HG02588 (cell line): Measurements from ENCODE around the gene MBD3.
"Not testable (repeated sequence)": the region's sequence is repeated elsewhere in the genome, so short reads cannot be mapped to it uniquely, and the experiment has no call there.

Source experiments
- ATAC-seq: cut with Tn5 transposase; IDR thresholded peaks from one replicate; pipeline ENCODE4 v1.9.1; 2021; ENCODE audit warnings: mild to moderate bottlenecking, moderate library complexity; ENCODE audit not compliant: unreplicated experiment

The MBD3 gene

DNA sequence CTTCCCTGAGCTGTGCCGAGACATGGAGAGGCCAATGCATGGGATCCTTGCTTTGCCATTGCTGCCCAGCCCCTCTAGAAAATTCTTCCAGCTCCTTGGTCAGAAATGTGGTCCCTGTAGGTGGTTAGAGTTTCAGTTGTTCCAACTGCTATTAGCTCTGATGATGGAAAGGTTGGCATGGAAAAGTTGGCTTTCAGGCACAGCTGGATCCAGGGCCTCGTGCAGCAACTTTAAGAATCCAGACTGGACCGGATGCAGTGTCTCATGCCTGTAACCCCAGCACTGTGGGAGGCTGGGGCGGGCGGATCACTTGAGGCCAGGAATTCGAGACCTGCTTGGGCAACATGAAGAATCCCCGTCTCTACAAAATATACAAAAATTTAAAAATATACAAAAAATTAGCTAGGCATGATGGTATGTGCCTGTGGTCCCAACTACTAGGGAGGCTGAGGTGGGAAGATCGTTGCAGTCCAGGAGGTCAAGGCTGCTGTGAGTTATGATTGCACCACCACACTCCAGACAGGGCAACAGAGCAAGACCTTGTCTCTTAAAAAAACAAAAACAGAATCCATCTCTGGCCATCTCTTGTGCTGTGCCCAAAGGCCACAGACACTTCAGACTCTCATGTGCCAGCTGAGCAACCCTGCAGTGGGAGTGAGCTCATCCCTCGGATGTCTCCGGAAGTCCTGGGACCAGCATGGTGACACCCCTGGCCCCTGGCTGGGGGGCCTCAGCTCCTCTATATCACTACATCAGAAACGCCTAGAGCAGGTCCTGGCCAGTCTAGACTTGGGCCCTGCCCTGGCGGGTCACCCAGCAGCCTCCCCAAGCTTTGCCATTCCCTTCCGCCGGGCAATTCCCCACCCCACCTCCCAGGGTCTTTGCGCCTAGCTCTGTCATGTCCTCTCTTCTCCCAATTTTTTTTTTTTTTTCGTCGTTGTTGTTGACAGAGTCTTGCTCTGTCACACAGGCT lies 41.3 kb downstream of the MBD3 start:
- no peak for ATAC-seq

DNA sequence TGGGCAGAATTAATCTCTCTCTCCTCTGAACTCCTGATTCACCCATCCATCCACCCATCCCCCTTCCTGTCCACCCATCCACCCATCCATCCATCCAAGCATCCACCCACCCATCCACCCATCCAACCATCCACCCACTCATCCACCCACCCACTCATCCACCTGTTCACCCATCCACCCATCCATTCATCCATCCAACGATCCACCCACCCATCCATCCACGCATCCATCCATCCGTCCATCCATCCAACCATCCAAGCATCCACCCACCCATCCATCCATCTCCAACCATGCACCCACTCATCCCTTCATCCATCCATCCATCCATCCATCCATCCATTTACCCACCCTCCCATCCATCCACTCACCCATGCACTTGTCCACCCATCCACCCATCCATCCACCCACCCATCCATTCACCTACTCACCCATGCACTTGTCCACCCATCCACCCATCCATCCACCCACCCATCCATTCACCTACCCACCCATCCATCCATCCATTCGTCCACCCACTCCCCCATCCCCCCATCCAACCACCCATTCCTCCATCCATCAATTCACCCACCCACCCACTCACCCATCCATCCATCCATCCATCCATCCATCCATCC lies 43.2 kb downstream of the MBD3 start:
- no peak for ATAC-seq

DNA sequence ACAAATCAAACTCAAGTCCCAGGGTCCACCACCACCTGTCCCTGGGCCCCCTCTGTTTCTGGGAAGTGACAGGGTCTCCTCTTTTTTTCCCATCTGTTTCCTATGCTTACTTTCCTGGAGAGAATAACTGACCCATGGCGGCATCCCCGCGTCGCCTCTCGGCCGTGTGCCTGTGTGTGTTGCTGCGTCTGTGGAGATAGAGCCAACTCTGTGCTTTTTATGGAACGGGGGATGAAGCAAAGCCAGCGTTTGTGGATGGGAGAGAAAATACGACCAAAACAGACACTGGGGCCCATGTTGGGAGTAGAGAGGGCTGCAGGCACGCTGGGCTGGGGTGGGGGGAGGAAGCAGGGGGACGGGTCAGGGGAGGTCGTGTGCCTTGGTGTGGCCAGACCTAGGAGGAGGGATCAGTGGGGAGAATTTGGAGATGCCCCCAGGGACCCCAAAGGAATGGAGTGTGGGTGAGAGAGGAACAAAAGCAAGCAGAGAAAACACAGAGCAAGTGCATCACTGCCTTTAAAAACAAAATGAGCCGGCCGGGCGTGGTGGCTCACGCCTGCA lies 52.2 kb downstream of the MBD3 start:
- no peak for ATAC-seq

DNA sequence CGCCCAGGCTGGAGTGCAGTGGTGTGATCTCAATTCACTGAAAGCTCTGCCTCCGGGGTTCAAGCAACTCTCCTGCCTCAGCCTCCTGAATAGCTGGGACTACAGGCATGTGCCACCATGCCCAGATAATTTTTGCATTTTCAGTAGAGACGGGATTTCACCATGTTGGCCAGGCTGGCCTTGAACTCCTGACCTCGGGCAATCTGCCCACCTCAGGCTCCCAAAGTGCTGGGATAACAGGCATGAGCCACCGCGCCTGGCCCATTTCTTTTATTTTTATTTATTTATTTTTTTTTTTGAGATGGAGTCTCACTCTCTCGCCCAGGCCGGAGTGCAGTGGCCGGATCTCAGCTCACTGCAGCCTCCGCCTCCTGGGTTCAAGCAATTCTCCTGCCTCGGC lies 52.9 kb downstream of the MBD3 start:
- not testable (repeated sequence) for ATAC-seq

DNA sequence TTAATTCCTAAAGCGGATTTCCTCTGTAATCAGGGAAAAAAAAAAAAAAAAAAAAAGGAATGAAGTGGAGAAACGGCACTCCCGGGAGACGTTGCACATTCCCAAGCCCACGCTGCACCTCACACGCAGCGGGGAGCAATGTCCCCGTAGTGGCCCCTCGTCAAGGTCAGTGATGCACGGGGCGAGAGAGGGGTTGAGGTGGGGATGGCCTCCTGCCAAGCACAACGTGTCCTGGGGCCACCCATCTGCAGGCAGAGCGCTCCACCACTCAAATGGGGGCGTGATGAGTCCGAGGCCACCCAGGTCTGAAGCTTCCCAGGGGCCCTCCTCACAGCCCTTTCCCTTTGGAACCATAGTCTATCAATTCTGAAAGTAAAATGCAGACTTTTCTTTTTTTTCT lies 53.7 kb downstream of the MBD3 start:
- ATAC-seq, result no peak

DNA sequence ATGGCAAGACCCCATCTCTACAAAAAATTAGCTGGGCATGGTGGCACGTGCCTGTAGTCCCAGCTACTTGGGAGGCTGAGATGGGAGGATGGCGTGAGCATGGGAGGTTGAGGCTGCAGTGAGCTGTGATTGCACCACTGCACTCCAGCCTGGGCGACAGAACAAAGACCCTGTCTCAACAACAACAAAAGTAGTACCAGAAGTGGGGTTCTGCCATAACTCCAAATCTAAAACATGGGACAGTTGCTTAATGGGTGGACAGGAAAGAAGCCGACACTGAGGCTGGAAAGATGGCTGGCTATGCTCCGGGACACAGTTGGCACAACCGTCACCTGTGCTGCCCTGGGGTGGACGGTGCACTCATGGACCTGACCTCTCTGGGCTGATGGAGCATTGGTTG lies 57.0 kb downstream of the MBD3 start:
- ATAC-seq, result not testable (repeated sequence)

DNA sequence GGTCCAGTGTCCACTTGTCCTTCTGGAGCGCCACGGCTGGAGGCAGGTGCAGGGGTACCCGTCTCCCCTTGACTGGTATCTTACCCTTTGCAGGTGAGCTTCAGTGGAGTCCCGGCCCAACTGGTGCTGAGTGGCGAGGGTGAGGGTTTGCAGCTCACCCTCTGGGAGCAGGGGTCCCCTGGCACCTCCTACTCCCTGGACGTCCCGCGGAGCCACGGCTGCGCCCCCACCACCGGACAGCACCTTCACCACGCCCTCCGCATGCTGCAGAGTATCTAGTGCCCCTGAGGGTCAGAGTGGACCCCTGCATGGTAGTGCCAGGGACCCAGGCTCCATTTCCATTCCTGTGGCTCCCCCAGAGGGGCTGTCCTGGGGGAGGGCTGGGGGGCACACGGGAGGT lies 57.7 kb downstream of the MBD3 start:
- no peak for ATAC-seq

DNA sequence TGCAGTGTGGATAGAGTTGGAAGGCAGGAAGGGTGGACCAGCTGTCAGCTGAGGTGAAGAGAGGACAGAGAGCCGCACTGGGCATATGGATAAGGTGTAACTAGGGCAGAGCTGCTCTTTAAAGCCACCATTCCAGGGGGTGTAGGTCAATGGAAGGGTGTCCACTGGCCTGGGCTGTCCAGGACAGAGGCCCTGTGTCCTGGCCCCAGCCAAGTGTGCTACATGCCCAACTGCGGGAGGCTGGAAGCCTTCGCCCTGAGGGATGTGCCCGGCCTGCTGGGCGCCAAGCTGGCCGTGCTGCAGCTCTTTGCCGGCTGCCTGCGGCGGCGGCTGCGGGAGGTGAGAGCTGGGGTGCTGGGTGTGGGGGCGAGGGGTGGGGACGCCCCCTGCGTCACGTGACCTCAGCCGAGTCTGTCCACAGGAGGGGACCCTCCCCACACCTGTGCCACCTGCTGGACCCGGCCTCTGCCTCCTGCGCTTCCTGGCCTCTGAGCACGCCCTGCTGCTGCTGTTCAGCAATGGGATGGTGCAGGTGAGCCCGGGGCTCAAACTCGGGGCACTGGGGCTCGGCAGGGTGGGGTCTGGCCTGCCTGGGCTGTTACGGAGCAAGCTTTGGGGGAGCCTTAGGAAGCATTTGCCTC lies 59.0 kb downstream of the MBD3 start:
- ATAC-seq, result no peak

DNA sequence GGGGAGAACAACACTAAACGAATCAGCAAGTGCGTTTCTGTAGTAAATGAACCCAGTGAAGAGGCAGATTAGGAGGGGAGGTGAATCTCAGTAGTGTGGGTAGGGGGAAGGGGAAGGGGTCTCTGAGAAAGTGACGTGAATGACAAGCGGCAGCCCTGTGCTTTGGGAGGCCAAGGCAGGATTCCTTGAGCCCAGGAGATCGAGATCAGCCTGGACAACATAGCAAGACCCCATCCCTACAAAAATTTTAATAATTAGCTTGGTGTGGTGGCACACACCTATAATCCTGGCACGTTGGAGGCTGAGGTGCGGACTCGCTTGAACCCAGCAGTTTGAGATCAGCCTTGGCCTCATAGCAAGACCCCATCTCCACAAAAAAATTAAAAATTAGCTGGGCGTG lies 60.7 kb downstream of the MBD3 start:
- no peak for ATAC-seq

DNA sequence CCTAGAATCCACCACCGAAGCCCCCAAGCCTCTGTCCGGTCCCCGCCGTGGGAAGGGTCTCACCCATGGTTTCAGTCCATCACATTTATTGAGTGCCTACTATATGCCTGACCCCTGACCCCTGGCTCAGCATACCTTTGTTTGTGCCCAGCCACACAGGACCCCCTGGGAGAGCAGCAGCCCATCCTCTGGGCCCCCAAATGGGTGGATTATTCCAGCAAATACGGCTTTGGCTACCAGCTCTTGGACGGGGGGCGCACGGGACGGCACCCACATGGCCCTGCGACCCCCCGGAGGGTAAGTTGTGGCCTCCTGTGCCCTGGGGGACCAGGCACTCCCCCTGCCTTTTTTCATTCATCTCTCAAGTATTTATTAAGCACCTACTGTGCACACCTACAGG lies 61.1 kb downstream of the MBD3 start:
- no peak for ATAC-seq

DNA sequence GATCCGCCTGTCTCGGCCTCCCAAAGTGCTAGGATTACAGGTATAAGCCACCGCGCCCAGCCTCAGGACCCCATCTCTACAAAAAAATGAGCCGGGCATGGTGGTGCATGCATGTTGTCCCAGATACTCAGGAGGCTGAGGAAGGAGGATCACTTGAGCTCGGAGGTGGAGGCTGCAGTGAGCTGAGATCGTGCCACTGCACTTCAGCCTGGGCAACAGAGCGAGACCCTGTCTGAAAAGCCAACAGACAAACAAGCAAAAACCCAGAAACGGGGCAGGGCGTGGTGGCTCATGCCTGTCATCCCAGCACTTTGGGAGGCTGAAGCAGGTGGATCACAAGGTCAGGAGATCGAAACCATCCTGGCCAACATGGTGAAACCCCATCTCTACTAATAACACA lies 61.8 kb downstream of the MBD3 start:
- not testable (repeated sequence) for ATAC-seq

DNA sequence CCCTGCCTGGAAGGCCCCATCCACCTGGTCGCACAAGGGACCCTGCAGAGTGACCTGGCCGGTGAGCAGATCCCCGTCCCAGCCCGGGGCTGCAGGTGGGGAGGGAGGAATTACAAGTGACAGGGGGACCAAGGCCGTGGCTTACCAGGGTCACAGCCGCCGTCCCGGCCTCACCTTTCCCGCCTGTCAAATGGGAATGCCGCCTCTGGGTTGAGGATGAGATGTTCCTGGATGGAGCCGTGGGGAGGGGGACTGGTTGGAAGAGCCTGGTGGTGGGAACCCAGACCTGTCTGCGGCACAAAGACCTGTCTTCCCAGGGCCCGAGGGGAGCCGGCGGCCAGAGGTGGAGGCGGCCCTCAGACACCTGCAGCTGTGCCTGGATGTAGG lies 63.2 kb downstream of the MBD3 start:
- no peak for ATAC-seq

DNA sequence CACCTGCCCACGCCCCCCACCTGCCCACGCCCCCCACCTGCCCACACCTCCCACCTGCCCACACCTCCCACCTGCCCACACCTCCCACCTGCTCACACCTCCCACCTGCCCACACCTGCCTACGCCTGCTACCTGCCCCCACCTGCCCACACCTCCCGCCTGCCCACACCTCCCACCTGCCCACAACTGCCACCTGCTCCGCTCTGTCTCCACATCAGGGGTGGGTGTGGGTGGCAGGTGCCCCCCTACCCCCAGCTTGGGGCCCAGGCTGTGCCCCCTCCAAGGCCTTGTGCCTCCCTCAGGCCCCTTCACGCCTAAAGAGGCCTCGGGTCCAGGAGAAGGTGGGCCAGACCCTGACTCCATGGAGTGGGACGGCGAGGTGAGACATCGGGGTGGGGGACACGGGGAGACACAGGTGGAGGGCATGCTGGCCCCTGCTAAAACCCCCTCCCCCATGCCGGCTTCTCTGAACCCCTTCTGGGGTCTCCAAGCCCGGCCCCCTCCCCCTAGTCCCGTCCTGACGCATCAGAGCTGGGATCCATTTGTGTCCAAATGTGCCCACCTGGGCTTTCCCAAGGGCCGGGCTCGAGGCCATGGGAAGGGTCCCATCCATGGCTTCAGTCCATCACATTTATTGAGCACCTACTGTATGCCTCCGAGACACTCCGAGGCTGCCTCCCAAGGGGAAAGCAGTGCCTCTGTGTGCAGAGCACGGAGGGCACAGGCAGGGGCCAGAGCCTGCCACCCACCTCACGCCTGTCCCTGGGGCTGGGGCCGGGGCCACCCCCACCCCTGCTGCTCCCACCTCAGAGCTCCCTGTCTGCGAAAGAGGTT lies 63.9 kb downstream of the MBD3 start:
- no peak for ATAC-seq

DNA sequence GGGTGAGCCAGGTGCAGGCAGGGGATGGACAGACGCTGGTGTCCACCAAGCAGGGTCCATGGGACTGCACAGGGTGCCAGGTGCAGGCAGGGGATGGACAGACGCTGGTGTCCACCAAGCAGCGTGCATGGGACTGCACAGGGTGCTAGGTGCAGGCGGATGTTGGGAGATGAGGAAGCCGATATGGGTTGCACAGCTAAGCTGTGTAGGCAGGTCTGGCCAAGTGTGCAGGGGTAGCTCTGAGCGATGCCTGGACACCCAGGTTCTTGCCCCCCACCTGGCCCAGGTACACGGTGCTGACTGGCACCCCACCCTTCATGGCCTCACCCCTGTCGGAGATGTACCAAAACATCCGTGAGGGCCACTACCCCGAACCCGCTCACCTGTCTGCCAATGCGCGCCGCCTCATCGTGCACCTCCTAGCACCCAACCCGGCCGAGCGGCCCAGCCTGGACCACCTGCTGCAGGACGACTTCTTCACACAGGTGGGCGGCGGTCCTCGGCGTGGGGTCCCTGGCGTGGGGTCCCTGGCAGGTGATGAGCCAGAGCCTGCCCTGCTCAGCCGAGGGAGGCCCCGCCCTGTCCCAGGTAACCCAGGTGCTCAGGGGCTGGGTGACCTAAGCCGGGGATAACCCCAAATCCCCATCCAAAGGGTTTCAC lies 64.9 kb downstream of the MBD3 start:
- ATAC-seq, result no peak

DNA sequence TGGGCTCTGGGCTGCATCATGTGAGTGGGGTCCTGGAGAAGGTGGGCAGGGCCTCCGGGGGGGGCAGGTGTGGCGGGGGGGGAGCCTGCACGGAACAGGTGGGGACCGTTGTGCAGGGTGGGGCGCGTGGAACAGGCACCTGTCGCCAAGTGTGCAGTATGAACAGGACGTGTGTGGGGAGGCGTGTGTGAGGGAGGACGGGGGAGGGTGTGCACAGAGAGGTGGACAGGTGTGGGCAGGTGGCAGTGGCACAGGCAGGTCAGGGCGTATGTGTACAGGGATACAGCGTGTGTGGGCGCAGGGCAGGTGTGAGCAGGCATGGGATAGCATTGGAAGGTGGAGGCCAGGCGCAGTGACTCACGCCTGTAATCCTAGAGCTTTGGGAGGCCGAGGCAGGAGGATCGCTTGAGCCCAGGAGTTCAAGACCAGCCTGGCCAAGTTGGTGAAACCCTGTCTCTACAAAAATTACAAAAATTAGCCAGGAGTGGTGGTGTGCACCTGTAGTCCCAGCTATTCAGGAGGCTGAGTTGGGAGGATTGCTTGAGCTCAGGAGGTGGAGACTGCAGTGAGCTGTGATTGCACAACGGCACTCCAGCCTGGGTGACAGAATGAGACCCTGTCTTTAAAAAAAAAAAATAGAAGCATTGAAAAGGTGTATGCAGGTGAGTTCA lies 65.6 kb downstream of the MBD3 start:
- no peak for ATAC-seq

DNA sequence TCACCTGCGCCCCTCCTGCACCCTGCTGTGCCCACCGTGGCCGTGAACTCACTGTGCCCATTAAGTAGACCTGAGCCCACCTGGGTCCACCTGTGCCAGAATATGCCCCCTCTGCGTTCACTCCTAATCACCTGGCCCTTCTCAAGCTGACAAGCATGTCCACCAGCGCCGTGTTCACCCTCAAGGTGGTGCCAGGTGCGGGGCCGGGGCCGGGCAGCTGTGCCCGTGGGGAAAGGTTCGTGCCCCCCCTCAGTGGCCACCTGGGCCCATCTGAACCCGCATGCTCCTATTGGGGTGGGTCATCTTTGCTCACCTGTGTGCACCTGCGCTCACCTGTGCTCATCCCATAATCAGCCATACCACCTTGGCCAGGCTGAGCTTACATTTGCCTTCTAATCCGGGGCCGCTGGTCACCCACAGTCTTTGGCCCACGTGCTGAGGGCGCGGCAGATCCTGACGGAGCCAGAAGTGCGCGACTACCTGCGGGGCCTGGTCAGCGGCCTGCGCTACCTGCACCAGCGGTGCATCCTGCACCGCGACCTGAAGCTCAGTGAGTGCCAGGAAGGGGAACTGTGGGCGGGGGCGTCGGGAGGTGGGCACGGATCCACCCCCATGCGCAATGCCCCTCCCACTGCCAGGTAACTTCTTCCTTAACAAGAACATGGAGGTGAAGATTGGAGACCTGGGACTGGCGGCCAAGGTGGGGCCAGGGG lies 66.4 kb downstream of the MBD3 start:
- no peak for ATAC-seq

DNA sequence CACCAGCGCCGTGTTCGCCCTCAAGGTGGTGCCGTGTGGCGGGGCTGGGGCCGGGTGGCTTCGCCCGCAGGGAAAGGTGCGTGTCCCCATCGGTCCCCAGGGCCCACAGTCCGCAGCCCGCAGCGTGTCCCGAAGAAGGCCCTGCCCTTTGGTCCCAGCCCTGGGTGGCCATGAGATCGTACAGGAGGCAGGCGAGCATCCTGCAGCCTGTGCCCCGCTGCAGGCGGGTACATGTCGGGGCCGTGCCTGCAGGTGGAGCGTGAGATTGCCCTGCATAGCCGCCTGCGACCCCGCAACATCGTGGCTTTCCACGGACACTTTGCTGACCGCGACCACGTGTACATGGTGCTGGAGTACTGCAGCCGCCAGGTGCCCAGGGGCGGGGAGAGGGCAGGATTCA lies 67.3 kb downstream of the MBD3 start:
- no peak for ATAC-seq

DNA sequence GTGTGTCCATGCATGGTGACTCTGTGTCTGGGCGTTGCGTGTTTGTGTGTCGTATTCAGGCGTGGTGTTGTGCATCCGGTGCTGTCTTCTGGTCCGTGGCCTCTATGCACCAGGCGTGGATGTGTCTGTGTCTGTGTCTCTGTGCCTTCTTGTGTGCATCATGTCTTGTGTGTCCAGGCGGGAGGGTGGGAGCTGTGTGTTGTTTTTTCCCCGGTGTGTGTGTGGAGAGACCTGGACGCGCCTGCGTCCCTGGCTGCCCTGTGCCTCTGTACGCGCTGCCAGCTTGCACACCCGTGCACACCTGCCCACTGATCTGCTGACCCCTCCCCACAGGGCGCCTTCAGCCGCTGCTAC lies 67.7 kb downstream of the MBD3 start:
- no peak for ATAC-seq

DNA sequence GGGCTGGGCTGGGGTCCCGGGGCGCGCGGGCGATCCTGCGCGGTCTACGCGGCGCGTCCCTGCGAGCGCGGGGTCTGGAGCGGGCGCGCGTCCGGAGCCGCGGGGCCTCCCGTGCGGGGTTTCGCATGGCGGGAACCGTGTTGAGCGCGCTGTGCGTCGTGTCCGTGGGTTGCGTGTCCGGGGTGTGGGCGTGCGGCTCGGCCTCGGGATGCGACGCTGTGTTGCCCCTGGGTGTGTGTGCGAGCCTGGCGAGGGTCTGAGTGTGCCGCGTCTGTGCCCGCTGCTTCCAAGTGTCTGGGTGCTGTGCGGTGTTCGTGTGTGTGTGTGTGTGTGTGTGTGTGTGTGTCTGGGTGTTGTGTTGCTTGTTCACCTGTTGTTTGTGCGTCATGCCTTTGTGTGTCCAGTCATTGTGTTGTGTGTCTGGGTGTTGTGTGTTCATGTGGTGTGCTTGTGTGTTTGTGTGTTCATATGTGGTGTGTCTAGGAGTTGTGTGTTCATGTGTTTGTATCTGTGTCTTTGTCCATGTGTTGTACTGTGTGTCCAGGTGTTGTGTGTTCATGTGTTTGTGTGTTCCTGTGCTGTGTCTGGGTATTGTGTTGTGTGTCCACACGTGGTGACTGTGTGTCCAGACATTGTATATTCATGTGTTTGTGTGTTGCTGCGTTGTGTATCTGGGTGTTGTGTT lies 68.2 kb downstream of the MBD3 start:
- no peak for ATAC-seq
